ENCODE results near the gene TSPAN7. TPM values are rescaled to one million over a fixed set of nuclear protein-coding genes. Genes with fewer than 3 reads are reported as not detected.

TSPAN7 gene
- total RNA-seq, 1 experiment from 2014 or later, result 3.5 TPM

- H3K27me3 Mint-ChIP-seq (ENCODE audit: low read depth), result no peaks in the 10 kb centered on the region
- H3K14ac ChIP-seq (ENCODE audit: insufficient read depth, low read length), result no peak overlapping the region
- H3K9ac ChIP-seq (ENCODE audit: extremely low read depth, insufficient read length, low read length), result no peak overlapping the region
- H2BK120ac ChIP-seq (ENCODE audit: low read depth, low read length, poor library complexity, severe bottlenecking), result no peak overlapping the region
- no peaks in the 10 kb centered on the region for H3K4me1 ChIP-seq (ENCODE audit: insufficient read depth, low read length)
- H4K8ac ChIP-seq (replicated peaks; ENCODE audit: insufficient read length, low read depth, low read length), result no peak overlapping the region
- no peak overlapping the region for H3K4me3 Mint-ChIP-seq
- H2BK15ac ChIP-seq (ENCODE audit: low read depth, low read length), result no peak overlapping the region
- no peaks in the 10 kb centered on the region for H3K79me2 ChIP-seq (ENCODE audit: insufficient read depth, low read length)
- H4K20me1 ChIP-seq (ENCODE audit: control insufficient read depth, insufficient read depth, insufficient read length), result no peaks in the 10 kb centered on the region
- peaks cover 49 to 66% of the 10 kb centered on the region in 2 experiments for H3K9me3 Mint-ChIP-seq
- no peak overlapping the region for H2BK5ac ChIP-seq (ENCODE audit: insufficient read length, low read length)
- H3K23ac ChIP-seq (ENCODE audit: insufficient read length, low read depth, low read length), result no peak overlapping the region
- no peak overlapping the region for H2BK12ac ChIP-seq (ENCODE audit: insufficient read length, low read depth, low read length)
- H2AK5ac ChIP-seq (ENCODE audit: insufficient read length, low read length), result no peak overlapping the region
- H3K9me3 ChIP-seq (ENCODE audit: control insufficient read depth, low read depth, low read length), result no peaks in the 10 kb centered on the region
- H3K4ac ChIP-seq (ENCODE audit: low read depth, low read length), result no peak overlapping the region
- no CpG with 5 or more reads among the region's 5 CpGs for WGBS (ENCODE audit: extremely low coverage, insufficient read length, low lambda C conversion rate)
- no peak for TF ChIP-seq CTCF (conservative IDR thresholded peaks at IDR 0.05)
- H3T11ph ChIP-seq (ENCODE audit: low read length), result no peak overlapping the region
- H2BK20ac ChIP-seq (ENCODE audit: low read depth, low read length, poor library complexity, severe bottlenecking), result no peak overlapping the region
- no peak overlapping the region for H4K5ac ChIP-seq (ENCODE audit: insufficient read length, low read depth, low read length)
- no peak overlapping the region for H2AFZ ChIP-seq (ENCODE audit: low read length)
- no peaks in the 10 kb centered on the region for H3K27me3 ChIP-seq (ENCODE audit: insufficient read depth, low read length)
- H3K4me2 ChIP-seq (ENCODE audit: insufficient read depth, insufficient read length, low read length), result no peak overlapping the region
- DNase-seq, result no peak
- H3K18ac ChIP-seq (ENCODE audit: insufficient read length, low read depth, low read length), result no peak overlapping the region
- H3K79me1 ChIP-seq (ENCODE audit: insufficient read depth, low read depth, low read length, poor library complexity, severe bottlenecking), result no peaks in the 10 kb centered on the region
- no peak overlapping the region for H4K91ac ChIP-seq (ENCODE audit: insufficient read length, low read depth, low read length)
- H3K27ac ChIP-seq (ENCODE audit: insufficient read length, low read depth, low read length), result no peak overlapping the region
- 0 out of 4 replicates have a peak, but pooled peaks cover 0 to 2% of the 10 kb centered on the region in 2 experiments for H3K4me1 Mint-ChIP-seq
- no peak overlapping the region for H3K56ac ChIP-seq (ENCODE audit: insufficient read length, low read depth, low read length)
- H3K23me2 ChIP-seq (ENCODE audit: insufficient read length, low read depth, low read length, poor library complexity, severe bottlenecking), result no peaks in the 10 kb centered on the region
- no peak overlapping the region for H3K27ac Mint-ChIP-seq
- H3K36me3 Mint-ChIP-seq (ENCODE audit: insufficient read depth in 1 of 3, low read depth in 3 of 3), result peaks cover 0 to 5% (median 0%) of the 10 kb centered on the region in 3 experiments; a peak in 1 of 7 replicates
Measured at GRCh38 chrX:38694394-38694793, 133.1 kb downstream of the TSPAN7 start.

Measured in H9 (cell line).